HEK293 (cell line): ENCODE data around the gene GOLGA6L2.

ENCODE experiments used
- CTCF ChIP-seq: fragments of 450-650 bp; formaldehyde crosslinking; IDR thresholded peaks from 2 replicates; pipeline ENCODE4 v1.5.1; 2016; ENCODE audit warnings: missing biosample characterization, missing genetic modification characterization
- GLIS1 ChIP-seq: fragments of 450-650 bp; formaldehyde crosslinking; IDR thresholded peaks from 2 replicates; pipeline ENCODE4 v1.5.1; 2016; ENCODE audit warnings: missing biosample characterization, missing genetic modification characterization
- RBAK ChIP-seq: fragments of 450-650 bp; formaldehyde crosslinking; IDR thresholded peaks from 2 replicates; pipeline ENCODE4 v1.5.1; 2016; ENCODE audit warnings: missing biosample characterization, missing genetic modification characterization
- ZBTB7A ChIP-seq: fragments of 450-650 bp; formaldehyde crosslinking; IDR thresholded peaks from 2 replicates; pipeline ENCODE4 v1.5.1; 2016; ENCODE audit warnings: low read depth, missing biosample characterization, missing genetic modification characterization
- ZNF16 ChIP-seq: fragments of 450-650 bp; formaldehyde crosslinking; IDR thresholded peaks from 2 replicates; pipeline ENCODE4 v1.5.1; 2016; ENCODE audit warnings: low read depth, missing biosample characterization, missing genetic modification characterization
- ZNF580 ChIP-seq: fragments of 450-650 bp; formaldehyde crosslinking; IDR thresholded peaks from 2 replicates; pipeline ENCODE4 v1.5.1; 2016; ENCODE audit warnings: missing biosample characterization, missing genetic modification characterization
- TF ChIP-seq, protein P1 (sequence below): fragments of 450-650 bp; formaldehyde crosslinking; IDR thresholded peaks from 2 replicates; pipeline ENCODE4 v1.5.1; 2016; ENCODE audit warnings: missing biosample characterization, missing genetic modification characterization

GRCh38 chr15:23444269-23444668, 2.8 kb downstream of the GOLGA6L2 start:
- TF ChIP-seq GLIS1 (no peak), ZBTB7A (no peak), CTCF (tag by site-specific recombination) (no peak), ZNF16 (tag by site-specific recombination) (no peak), ZNF580 (no peak), RBAK (tag by site-specific recombination) (no peak)
- TF ChIP-seq, protein P1, sequence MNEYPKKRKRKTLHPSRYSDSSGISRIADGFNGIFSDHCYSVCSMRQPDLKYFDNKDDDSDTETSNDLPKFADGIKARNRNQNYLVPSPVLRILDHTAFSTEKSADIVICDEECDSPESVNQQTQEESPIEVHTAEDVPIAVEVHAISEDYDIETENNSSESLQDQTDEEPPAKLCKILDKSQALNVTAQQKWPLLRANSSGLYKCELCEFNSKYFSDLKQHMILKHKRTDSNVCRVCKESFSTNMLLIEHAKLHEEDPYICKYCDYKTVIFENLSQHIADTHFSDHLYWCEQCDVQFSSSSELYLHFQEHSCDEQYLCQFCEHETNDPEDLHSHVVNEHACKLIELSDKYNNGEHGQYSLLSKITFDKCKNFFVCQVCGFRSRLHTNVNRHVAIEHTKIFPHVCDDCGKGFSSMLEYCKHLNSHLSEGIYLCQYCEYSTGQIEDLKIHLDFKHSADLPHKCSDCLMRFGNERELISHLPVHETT (tag by site-specific recombination) = no peak
